Uterus (tissue), 2 donors: ENCODE measurements around the gene TRPC4AP.

Source experiments
- POLR2A ChIP-seq, 2 donors: fragments of 450-650 bp; IDR thresholded peaks; one replicate each; pipeline ENCODE4 v1.6.1; 2016; ENCODE audit warnings: antibody characterized with exemption in 2 of 2, mild to moderate bottlenecking in 1 of 2, moderate library complexity in 1 of 2
- TF ChIP-seq, protein P1 (sequence below), 4 experiments: fragments of 200-600 bp in 2 of 4; fragments of 450-650 bp in 2 of 4; sonication (generic) in 2 of 4; IDR thresholded peaks; one replicate each; pipeline ENCODE4 v1.5.1; 2016 to 2019; ENCODE audit warnings: antibody characterized with exemption in 4 of 4, mild to moderate bottlenecking in 2 of 4, moderate library complexity in 1 of 4

DNA sequence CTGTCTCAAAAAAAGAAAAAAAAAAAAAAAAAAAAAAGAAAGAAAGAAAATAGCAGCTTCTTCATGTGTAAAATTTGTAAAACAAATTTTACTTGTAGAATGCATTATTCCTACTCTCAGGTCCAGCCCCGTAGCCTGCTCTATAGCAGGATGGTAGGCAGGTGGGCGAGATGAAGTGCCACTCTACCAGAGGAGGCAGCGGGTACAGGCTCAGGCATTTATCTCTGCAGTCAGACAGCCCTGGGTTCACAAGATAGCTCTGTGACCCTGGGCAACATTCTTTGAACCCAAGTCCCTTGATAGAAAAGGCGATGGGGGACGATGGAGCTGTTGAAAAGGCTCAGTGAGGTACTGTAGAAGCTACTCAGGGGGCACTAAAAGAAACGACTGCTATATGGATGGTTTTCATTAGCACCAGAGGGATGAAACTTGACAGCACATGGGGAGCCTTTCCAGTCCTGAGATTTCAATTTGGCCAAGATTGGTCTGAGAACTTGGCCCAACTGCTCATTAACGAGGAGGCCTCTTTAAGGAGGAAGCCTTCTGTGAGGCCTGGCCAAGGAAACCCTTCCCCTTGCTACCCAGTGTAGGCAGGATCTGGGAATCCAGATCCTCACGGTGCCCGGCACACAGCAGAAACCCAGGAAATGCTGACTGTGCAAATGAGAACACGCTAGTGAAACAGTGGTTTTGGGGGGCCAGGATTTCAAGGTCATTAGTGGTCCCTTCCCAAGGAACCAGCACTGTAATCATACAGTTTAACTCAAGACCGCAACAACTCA, 73.8 kb downstream of the TRPC4AP start:
- TF ChIP-seq, protein P1, sequence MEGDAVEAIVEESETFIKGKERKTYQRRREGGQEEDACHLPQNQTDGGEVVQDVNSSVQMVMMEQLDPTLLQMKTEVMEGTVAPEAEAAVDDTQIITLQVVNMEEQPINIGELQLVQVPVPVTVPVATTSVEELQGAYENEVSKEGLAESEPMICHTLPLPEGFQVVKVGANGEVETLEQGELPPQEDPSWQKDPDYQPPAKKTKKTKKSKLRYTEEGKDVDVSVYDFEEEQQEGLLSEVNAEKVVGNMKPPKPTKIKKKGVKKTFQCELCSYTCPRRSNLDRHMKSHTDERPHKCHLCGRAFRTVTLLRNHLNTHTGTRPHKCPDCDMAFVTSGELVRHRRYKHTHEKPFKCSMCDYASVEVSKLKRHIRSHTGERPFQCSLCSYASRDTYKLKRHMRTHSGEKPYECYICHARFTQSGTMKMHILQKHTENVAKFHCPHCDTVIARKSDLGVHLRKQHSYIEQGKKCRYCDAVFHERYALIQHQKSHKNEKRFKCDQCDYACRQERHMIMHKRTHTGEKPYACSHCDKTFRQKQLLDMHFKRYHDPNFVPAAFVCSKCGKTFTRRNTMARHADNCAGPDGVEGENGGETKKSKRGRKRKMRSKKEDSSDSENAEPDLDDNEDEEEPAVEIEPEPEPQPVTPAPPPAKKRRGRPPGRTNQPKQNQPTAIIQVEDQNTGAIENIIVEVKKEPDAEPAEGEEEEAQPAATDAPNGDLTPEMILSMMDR (IDR thresholded peaks at IDR 0.05), result no peak
- no peak for TF ChIP-seq POLR2A (IDR thresholded peaks at IDR 0.05)
